ENCODE data around the gene VIPR1.
"Not testable (repeated sequence)": the region's sequence is repeated elsewhere in the genome, so short reads cannot be mapped to it uniquely, and the experiment has no call there.

Gene VIPR1

DNA sequence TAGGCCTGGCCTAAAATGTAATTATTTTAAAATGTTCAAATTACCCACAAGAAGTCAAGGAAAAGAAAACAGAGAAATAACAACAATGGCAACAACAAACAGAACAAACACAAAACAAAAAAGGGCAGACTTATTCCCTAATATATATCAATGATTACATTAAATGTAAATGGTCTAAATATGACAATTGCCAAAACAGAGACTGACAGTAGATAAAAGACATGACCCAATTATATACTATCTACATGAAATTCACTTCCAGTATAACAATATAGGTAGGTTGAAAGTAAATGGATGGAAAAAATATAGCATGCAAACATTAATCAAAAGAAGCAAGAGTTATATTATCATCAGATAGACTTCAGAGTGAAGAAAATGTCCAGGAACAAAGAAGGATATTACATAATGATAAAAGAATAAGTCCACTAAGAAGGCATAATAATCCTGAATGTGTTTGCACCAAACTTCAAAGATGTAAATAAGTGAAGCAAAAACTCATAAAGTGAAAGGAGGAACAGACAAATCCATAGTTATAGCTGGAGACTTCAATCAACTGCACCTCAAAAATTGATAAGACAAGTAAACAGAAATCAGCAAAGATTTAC, 72.8 kb downstream of the VIPR1 start:
- DNase-seq (ENCODE audit: insufficient read length, low spot score) (no peak), FAIRE-seq (no peak)
- TF ChIP-seq, protein P1, sequence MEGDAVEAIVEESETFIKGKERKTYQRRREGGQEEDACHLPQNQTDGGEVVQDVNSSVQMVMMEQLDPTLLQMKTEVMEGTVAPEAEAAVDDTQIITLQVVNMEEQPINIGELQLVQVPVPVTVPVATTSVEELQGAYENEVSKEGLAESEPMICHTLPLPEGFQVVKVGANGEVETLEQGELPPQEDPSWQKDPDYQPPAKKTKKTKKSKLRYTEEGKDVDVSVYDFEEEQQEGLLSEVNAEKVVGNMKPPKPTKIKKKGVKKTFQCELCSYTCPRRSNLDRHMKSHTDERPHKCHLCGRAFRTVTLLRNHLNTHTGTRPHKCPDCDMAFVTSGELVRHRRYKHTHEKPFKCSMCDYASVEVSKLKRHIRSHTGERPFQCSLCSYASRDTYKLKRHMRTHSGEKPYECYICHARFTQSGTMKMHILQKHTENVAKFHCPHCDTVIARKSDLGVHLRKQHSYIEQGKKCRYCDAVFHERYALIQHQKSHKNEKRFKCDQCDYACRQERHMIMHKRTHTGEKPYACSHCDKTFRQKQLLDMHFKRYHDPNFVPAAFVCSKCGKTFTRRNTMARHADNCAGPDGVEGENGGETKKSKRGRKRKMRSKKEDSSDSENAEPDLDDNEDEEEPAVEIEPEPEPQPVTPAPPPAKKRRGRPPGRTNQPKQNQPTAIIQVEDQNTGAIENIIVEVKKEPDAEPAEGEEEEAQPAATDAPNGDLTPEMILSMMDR (IDR thresholded peaks at IDR 0.05; ENCODE audit: insufficient read depth, missing control alignments) = no peak

DNA sequence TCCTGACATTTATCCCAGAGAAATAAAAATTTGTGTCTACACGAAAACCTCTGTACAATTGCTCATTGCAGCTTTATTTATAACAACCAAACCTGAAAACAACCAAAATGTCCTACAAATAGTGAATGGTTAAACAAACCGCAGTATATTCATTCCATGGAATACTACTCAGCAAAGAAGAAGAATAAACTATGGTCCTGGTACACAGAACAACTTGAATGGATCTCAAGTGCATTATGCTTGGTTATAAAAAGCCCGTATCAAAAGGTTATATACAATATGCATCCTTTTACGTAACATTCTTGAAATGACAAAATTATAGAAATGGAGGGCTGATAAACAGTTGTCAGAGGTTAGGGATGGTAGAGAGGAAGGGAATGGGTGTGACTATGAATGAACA, 75.6 kb downstream of the VIPR1 start:
- DNase-seq (ENCODE audit: insufficient read length, low spot score) (no peak), FAIRE-seq (no peak)
- TF ChIP-seq, protein P1 (IDR thresholded peaks at IDR 0.05; ENCODE audit: insufficient read depth, missing control alignments) = no peak

DNA sequence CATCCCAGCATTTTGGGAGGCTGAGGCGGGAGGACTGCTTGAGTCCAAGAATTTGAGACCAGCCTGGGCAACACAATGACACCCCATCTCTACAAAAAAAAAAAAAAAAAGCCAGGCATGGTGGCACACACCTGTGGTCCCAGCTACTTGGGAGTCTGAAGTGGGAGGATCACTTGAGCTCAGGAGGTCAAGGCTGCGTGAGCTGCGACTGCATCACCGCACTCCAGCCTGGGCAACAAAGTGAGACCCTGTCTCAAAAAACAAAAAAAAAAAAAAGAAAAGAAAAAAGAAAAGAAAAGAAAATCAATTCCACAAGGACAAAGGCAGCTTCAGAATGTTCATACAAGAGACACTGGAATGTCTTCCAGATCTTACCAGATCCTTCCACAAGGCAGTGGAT, 76.9 kb downstream of the VIPR1 start:
- DNase-seq (ENCODE audit: insufficient read length, low spot score); FAIRE-seq: not testable (repeated sequence)

DNA sequence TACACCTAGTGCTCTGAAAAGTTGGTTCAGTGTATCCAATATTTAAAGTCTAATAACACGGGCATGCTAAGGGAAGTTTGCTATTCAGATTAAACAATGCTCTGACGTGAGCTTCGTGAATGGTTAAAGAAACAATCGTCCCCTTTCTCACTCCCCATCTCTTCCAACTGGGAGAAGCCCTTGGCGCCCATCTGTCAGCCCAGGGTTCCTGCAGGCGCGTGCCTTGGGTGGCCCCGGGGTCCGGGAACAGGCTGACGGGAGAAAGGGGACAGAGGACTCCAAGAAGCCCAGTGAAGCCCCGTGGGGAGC, 78.9 kb downstream of the VIPR1 start:
- FAIRE-seq (no peak), DNase-seq (ENCODE audit: insufficient read length, low spot score) (no peak)
- TF ChIP-seq, protein P1 (IDR thresholded peaks at IDR 0.05; ENCODE audit: insufficient read depth, missing control alignments) = no peak

DNA sequence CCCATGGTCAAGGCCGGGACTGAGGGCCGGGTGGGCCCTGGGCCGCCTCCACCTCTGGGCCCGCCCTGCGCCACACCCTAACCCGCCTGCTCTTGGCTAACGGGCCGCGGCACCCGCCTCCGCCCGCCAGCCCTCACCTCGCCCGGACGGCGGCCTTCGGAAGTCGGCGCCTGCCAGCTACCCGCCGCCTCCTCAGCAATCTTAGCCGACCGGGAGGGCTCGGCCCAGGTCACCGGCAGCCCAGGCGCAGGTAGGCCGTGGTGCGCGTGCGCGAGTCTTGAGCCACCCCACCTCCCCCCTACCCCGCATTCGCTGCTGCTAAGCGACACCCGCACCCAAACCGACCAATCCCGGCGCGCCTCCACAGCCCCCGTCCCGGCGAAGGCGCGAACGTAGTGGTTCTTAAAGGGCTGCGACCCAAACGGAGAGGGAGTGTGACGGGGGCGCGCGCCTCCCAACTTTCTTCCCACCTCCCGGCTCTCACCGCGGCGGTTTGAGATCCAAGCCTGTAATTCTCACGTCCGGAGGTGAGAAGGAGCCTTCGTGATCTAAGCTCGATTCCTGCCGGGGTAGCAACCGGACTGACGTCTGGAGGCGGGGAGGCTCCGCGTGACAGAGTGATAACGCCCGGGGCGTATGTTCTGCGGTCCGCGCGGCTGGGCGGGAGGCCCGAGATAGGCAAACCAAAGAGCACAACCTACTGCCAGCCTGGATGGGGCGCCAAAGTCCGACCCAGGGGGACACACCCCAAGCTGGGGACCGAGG, 79.4 kb downstream of the VIPR1 start, which contains the start of gene SEC22C:
Gene SEC22C, minus strand, starts transcription at position 259 of the 765 bp plus-strand sequence. CDS start 12,921 bp downstream, outside the sequence.
- FAIRE-seq = no peak
- DNase-seq (ENCODE audit: insufficient read length, low spot score) = peak; percentile 96
- TF ChIP-seq, protein P1 (IDR thresholded peaks at IDR 0.05; ENCODE audit: insufficient read depth, missing control alignments) = no peak

DNA sequence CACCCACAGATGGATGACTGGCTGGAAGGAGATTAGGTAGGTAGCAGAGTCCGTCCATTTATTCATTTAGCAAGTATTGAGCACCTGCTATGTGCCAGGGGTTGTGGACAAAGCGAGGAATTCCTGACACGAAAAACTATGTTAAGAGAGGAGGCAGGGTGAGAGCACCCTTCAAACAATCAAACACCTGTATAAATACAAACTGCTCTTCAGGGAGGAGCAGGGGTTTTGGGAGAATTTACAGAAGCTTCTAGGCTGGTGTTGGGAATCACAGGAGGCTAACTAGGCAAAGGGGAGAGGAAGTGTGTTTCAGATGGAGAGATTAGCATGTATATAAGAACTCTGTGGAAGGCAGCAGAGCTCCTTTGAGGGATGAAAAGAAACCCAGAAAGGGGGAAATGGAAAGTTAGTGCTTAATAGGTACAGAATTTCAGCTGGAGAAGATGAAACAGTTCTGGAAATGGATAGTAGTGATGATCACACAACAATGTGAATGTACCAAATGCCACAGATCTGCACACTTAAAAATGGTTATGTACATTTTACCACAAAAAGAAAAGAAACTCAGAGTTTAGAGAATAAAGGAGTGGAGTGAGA, 80.1 kb downstream of the VIPR1 start:
- DNase-seq (ENCODE audit: insufficient read length, low spot score) = no peak
- FAIRE-seq = no peak

More for the DNA sequence above, 80.1 kb downstream of the VIPR1 start:
- TF ChIP-seq, protein P1 (IDR thresholded peaks at IDR 0.05; ENCODE audit: insufficient read depth, missing control alignments) = no peak
